Ureter (tissue), 1 donor: Measurements from ENCODE around the gene TLK2. TPM values are rescaled to one million over a fixed set of nuclear protein-coding genes. Genes with fewer than 3 reads are reported as not detected.

ENCODE experiments used
- DNase-seq: peaks from one replicate; pipeline ENCODE4 v3.0.0-alpha.2; 2020; ENCODE audit warnings: low spot score
- total RNA-seq: library from RNA; stranded (reverse); gene quantifications from one replicate; pipeline ENCODE4 v1.2.4, GENCODE V29; 2023
- donor health status: DM: yes; HTN: yes; CAD: no.

TLK2 gene
- total RNA-seq, 1 donor from 2014 or later, result 63.9 TPM

DNA sequence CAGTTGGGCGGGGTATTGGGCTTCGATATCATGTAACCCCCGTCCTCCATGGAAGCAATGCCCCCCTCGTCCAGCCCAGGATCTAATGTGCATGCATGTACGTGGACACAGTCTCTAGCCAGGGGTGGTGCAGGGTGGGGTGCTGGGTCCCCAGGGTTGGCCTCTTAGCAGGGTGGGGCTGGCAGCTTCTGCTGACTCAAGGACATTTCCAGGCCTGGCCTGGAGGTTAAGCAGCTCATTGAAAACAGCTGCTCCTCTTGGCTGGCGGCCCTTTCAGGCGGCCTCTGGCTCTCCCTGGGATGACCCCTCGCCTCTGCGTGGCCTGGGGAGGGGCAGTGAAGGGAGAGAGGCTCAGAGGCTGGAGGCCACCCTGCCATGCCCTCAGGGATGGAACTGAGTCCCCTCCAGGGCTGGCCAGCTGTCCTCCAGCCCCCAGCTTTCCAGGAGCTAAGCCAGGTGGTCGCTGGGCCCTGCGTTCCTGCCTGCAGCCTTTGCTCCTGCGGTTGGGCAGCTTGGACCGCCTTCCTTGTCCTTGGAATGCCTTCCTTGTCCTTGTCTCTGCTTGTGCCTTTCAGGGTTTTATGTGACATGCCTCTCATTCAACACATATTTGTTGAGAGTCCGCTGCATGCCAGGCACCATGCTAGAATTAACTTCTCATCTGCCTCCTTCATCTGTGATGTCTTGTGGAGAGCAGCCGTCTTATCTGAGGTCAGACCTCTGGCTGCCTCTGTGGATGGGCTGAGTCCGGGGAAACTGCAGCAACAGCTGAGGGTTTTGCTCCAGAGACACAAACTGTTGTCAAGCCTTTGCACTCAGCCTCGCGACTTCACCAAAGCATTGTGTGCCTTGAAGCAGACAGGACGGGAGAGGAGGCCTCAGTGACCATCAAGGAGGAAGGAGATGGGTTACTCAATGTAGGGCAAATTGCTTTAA is 175.5 kb downstream of the TLK2 start:
- DNase-seq, result peak; percentile 63

DNA sequence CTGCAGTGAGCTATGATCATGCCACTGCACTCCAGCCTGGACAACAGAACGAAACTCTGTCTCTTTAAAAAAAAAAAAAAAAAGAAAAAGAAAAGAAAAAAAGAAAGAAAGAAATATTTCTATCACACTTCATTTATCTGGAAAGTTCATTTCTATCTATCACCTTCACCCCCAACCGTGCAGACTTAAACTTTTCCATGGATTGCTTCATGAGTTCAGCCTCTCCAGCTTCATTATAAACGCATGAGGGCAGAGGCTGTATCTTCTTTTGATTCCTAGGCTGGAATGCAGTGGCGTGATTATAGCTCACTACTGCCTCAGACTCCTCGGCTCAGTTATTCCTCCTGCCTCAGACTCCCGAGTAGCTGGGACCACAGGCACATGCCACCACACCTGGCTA is 177.0 kb downstream of the TLK2 start:
- DNase-seq, result no peak

DNA sequence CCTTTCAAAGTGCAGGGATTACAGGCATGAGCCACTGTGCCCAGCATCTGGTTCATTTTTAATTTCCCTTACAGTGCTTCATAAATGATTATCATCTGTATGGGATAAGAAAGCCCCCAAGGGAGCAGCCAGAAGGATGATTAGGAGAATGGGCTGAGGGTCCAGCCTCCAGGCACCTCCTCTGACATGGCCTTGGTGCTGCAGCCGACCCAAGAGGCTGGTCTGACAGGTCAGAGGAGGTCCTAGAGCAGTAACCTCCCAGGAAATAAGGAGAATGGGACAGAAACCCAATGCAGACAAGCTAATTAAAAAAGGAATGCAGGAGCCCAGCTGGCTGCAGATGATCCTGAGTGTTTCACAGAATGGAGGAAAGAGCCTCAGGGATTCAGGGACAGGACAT is 177.8 kb downstream of the TLK2 start:
- DNase-seq, result no peak

DNA sequence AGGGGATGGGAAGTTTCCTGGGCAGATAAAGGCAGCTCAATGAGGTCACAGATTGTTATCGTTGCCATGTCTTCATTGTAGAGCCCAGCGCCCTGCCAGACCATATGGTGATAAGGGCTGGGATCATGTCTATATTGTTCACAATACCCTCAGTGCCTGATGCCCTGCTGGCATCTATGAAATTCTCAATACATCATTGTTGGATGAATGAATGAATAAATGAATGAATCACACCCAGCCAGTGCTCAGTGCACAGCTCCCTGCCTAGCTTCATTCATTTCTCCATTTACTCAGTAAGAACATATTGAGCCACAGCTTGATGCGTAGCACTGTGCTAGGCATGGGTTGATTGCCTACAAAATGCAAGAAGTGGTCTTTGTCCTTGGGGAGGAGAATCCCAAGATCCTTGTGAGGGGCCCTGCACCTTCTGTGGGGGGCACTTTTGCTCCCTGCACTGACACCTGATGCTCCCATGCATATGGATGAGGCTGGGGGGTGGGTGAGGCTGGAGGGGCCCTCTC is 178.6 kb downstream of the TLK2 start:
- no peak for DNase-seq

DNA sequence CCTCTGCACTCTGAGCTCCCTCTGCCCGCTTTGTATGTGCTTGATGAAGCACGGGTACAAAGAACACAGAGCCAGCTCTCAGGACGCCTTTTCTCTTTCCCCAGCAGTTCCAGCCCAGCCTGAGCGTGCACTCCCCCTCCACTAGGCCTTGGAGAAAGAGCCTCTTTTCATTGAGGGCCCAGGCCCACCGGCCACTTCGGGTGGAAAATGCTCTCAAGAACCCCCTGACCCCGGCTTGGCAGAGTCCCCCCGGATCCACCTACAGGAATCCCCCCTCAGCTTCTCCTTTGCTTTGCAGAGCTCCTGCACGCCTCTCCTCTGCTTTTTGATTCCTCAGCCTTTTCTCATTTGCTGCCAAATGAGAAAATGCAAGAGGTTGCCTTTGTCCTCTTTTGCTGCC is 179.1 kb downstream of the TLK2 start:
- DNase-seq, result no peak

DNA sequence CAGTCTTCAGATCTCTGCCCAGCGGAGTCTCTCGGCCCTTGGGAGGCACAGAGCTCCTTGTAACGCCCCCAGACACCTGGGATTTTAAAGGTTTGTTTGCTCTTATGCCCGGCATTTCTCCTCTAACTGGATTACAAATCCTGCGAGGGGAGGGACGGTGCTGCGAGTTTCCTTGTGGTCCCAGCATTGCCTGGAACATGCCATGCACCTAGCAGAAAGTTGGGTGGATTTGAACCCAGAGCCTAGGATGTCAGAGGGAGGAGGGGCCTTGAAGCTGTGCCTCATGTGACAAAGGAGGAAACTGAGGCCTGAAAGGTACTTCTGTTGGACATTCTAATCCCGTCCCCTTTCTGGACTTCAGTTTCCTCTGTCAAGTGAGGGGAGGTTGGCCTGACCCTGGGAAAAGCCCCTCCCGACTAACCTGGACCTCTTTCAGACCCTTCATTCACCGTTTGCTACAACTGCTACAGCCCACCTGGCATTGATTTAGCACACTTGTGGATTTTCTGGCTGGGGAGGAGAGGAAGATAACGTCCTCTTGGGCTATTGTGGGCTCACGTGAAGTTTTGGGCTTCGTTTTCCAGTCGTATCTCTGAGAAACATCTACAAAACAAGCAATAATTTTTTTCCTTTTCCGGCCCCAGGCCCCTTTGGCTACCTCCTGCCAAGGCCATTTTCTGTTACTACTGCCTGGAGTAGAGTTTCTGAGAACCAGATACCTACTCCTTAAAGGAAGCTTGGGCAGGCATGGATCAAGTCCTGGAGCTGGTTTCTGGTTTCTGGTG is 179.7 kb downstream of the TLK2 start:
- no peak for DNase-seq

DNA sequence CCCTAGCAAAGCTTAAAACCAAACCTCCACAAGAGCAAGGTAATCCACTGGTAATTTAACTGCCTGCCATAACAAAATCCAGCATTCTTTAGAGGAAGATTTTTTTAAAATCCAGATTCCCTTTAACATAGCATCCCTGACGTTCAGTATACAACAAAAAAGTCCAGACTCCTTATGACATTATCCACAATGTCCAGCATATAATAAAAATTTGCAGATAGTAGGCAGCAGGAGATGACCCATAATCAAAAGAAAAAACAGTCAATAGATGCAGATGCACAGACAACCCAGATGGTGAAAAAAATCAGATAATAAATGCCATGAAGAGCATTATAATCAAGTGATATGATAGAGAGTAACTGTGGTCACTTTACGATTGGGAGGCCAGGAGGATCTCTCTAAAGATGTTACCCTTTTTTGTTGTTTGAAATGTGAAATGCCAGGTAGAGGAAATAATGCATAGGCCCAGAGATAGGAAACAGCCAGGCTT is 182.0 kb downstream of the TLK2 start:
- DNase-seq, result no peak

DNA sequence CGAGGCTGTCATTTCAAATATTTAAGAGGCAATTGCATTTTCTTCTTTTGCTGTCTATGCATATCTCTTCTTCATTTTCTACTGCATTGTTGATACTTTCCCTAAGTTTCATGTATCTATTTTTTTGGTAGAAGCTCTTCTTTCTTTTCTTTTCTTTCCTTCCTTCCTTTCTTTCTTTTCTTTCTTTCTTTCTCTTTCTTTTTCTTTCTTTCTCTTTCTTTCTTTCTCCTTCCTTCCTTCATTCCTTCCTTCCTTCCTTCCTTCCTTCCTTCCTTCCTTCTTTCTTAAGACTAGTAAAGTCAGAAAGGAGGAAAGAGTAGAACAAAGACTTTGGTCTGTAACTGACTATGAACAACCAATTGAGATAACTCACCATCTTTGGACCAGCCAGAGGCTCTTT is 182.7 kb downstream of the TLK2 start:
- DNase-seq, result no peak

DNA sequence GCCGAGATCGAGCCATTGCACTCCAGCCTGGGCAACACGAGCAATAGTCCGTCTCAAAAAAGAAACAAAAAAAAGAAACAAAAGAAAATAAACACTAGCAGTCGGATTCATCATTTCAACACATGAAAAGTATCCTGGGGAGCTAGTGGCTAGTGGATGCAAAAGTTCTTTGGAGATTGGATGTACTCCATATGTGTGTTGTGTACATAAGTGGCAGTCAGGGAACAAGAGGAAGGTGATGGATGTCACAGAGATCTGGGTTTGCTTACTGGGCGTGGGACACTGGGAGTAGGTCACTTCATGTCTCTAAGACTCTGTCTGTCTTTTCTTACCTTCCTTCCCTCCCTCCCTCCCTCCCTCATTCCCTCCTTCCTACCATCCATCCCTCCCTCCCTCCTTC is 184.2 kb downstream of the TLK2 start:
- DNase-seq, result no peak

Other genes starting within 250 kb of the TLK2 start
- gene EFCAB3, start 98.3 kb upstream of the TLK2 start, total RNA-seq, result not detected
- 22.4 TPM for gene METTL2A, start 54.9 kb upstream of the TLK2 start, total RNA-seq
- 40.0 TPM for gene MRC2, start 148.8 kb downstream of the TLK2 start, total RNA-seq